GM13977 (cell line): Measurements from ENCODE around the gene TSPAN7.

Source experiments
- DNase-seq: peaks from one replicate; pipeline ENCODE4 v3.0.0; 2012; ENCODE audit warnings: low spot score
- in situ Hi-C: fragments of 300-500 bp; cut with MboI; formaldehyde crosslinking; loops from one replicate; pipeline ENCODE4 v1.12.0; 2022; ENCODE audit warnings: low sequenced_read_pairs, low pct_unique_long_range_greater_than_20kb, mixed read lengths, inconsistent platforms; ENCODE audit not compliant: unreplicated experiment
- TF ChIP-seq, protein P1 (sequence below): IDR thresholded peaks from 2 replicates; pipeline ENCODE4 v1.5.1; 2012; ENCODE audit warnings: mild to moderate bottlenecking, control low read depth; ENCODE audit not compliant: insufficient read depth; ENCODE audit errors: extremely low read depth, missing control alignments

The TSPAN7 gene

DNA sequence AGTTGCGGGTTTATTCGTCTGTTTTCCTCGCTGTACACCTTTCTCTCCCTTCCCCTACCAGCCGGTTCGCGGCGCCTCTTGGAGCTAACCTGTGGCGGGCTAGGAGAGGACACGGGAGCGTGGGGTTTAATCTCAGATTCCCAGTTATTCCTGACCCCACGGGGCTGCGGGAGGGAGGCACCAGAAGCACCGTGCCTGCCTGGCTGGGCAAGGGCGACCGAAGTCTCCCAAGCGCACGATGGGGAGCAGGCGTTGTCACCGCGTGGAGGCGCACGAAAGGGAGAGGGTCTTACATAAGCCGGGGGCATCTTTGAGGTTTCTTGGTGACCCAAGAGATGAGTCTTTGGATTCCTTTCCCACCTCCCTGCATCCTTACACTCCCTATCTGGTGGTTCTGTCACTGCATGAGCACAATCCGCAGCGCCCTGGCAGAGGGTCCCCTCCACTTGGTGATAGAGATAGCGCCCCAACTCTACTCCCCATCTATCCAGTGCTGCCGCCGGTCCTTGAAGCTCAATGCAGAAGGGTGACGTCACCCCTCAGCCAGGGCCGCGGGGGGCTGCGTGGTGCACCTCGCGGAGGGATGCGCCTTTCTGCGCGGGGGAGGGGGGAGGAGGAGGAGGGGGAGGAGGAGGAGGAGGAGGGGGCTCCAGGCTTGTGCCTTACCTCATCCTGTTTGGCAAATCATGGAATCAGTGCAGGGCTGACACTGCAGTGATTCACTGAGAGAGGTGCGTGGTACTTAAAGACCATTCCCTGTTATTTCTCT is 793 bp downstream of the TSPAN7 start:
- no peak for DNase-seq
- in situ Hi-C loops, result no loop called here
- TF ChIP-seq, protein P1, sequence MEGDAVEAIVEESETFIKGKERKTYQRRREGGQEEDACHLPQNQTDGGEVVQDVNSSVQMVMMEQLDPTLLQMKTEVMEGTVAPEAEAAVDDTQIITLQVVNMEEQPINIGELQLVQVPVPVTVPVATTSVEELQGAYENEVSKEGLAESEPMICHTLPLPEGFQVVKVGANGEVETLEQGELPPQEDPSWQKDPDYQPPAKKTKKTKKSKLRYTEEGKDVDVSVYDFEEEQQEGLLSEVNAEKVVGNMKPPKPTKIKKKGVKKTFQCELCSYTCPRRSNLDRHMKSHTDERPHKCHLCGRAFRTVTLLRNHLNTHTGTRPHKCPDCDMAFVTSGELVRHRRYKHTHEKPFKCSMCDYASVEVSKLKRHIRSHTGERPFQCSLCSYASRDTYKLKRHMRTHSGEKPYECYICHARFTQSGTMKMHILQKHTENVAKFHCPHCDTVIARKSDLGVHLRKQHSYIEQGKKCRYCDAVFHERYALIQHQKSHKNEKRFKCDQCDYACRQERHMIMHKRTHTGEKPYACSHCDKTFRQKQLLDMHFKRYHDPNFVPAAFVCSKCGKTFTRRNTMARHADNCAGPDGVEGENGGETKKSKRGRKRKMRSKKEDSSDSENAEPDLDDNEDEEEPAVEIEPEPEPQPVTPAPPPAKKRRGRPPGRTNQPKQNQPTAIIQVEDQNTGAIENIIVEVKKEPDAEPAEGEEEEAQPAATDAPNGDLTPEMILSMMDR, result no peak

GRCh38 chrX:38563030-38563429 is 1.7 kb downstream of the TSPAN7 start:
- DNase-seq, result no peak
- TF ChIP-seq, protein P1, result no peak
- in situ Hi-C loops, result no loop called here

DNA sequence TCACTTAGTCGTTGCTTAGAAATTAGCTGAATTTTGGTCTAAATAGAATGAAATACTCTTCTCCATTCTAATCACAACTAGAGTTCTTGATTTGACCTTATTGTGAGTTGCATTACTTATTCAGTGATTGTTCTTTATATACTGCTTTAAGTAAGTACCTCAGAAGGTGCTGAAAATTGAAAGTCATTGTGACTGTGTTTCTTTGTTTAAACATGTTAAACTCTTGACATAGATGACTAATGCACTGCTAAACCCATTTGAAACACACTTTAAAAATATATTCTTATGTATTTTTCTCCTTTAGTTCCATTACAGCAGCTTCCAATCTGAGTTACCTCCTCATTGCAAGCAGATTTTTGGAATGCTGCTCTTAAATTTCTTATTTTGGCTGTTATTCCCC is 9.1 kb downstream of the TSPAN7 start:
- DNase-seq, result no peak
- in situ Hi-C loops, result no loop called here
- TF ChIP-seq, protein P1, result no peak

GRCh38 chrX:38571058-38571457 is 9.7 kb downstream of the TSPAN7 start:
- TF ChIP-seq, protein P1, result no peak
- in situ Hi-C loops, result no loop called here
- no peak for DNase-seq

DNA sequence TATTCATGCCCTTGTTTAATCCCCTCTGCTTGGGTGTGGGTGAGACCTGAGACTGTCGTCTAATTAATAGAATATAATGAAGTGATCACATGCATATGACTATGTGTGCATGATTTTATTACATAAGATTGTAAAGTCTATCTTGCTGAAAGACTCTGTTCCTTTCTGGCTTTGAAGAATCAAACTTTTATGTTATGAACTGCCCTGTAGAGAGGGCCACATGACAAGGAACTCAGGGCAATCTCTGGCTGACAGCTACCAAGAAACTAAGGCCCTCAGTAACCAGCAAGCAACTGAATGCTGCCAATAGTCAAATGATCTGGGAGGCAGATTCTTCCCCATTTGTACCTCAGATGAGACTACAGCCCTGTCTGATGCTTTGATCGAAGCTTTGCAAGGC is 13.5 kb downstream of the TSPAN7 start:
- DNase-seq, result no peak
- TF ChIP-seq, protein P1, result no peak
- in situ Hi-C loops, result no loop called here

DNA sequence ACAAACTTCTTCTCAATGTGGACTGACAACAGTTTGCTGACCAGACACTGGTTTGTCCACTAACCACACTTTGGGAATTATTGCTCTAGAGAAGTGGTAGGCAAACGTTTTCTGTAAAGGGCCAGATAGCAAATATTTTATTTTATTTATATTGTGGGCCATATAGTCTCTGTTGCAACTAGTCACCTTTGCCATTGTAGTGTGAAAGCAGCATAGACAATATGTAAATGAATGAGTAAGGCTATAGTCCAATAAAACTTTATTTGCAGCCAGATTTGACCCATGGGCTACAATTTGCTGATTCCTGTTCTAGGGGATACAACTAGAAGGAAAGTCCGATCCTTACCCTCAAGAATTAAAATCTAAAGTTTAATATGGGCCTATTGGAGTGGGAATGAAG is 14.5 kb downstream of the TSPAN7 start:
- DNase-seq, result no peak
- TF ChIP-seq, protein P1, result no peak
- in situ Hi-C loops, result no loop called here
